Colonic mucosa (tissue), 4 donors: Measurements from ENCODE around the gene SPEM2. TPM values are rescaled to one million over a fixed set of nuclear protein-coding genes. Genes with fewer than 3 reads are reported as not detected.

Experiments used
- DNase-seq: peaks from one replicate; pipeline ENCODE4 v3.0.0-alpha.2; 2020
- H3K27ac ChIP-seq: fragments of 200-600 bp; one replicate; pipeline ENCODE4 v1.8.0; 2021
- H3K27me3 ChIP-seq: fragments of 200-600 bp; one replicate; pipeline ENCODE4 v1.8.0; 2021
- H3K36me3 ChIP-seq: fragments of 200-600 bp; one replicate; pipeline ENCODE4 v1.8.0; 2021
- H3K4me1 ChIP-seq: fragments of 200-600 bp; one replicate; pipeline ENCODE4 v1.8.0; 2021; ENCODE audit warnings: mild to moderate bottlenecking
- H3K4me3 ChIP-seq: fragments of 200-600 bp; one replicate; pipeline ENCODE4 v1.8.0; 2021
- H3K9ac ChIP-seq, 2 donors: one replicate each; pipeline ENCODE4 v1.7.0; 2013; ENCODE audit warnings: control low read depth in 2 of 2, low read depth in 2 of 2, low read length in 2 of 2
- H3K9me3 ChIP-seq: fragments of 200-600 bp; one replicate; pipeline ENCODE4 v1.8.0; 2021
- CTCF ChIP-seq: fragments of 200-600 bp; IDR thresholded peaks from one replicate; pipeline ENCODE4 v1.8.0; 2022; ENCODE audit warnings: antibody characterized with exemption, mild to moderate bottlenecking
- intact Hi-C: fragments of 100-400 bp; cut with DNase I; formaldehyde crosslinking; loops from one replicate; pipeline ENCODE4 v1.14.1; 2022
- total RNA-seq, 2 donors: library from RNA; stranded (reverse); fragmentation: NEBNext Ultra II Directional in 1 of 2; extraction: Animal tissue kit (Norgen Biotek cat#: 25700) in 1 of 2; gene quantifications; one replicate each; pipeline ENCODE4 v1.2.1, GENCODE V29; 2021
- donor health status: healthy.
- donor health status: DM: no; HTN: no; CAD: no.
- donor health status: DM: no; HTN: no; CAD: no.

SPEM2 gene
- total RNA-seq, 2 donors from 2014 or later: not detected

DNA sequence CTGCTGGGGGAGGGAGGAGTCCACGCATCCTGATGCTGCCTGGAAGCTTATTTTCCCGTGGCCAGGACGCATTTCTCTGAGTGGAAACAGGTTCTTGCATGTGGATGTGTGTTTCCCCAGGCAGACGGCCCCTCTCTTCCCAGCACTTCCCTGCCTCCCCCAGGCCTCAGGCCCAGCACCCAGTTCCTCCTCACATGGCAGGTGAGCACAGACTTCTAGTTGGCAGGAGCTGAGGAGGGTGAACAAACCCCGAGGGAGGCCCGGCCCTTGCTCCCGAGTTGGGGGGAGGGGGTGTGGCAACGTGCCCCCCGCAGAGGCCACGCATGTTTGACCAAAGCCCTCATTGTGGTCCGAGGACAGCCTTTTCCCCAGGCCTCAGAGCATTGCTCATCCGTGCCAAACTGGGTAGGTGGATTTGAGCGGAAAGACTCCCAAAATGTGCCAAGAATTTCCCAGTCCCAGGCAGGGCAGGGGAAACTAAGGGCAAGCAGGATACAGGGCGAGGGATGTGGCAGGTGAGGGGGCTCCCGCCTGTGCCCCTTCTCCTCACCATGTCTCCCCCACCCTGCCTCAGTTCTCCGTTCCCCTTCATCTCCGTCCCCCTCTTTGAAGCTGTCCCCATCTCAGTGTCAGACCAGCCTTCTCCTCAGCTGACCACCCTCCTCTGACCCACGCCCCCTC, 6.8 kb upstream of the SPEM2 start:
- Histone ChIP-seq H3K27ac (no peak overlapping the region), H3K9me3 (no peaks in the 10 kb centered on the region), H3K27me3 (no peaks in the 10 kb centered on the region), H3K4me1 (no peaks in the 10 kb centered on the region), H3K4me3 (no peak overlapping the region), H3K9ac (no peak overlapping the region), H3K36me3 (no peaks in the 10 kb centered on the region)
- DNase-seq: no peak
- no peak for TF ChIP-seq CTCF
- intact Hi-C loops: no loop called here

DNA sequence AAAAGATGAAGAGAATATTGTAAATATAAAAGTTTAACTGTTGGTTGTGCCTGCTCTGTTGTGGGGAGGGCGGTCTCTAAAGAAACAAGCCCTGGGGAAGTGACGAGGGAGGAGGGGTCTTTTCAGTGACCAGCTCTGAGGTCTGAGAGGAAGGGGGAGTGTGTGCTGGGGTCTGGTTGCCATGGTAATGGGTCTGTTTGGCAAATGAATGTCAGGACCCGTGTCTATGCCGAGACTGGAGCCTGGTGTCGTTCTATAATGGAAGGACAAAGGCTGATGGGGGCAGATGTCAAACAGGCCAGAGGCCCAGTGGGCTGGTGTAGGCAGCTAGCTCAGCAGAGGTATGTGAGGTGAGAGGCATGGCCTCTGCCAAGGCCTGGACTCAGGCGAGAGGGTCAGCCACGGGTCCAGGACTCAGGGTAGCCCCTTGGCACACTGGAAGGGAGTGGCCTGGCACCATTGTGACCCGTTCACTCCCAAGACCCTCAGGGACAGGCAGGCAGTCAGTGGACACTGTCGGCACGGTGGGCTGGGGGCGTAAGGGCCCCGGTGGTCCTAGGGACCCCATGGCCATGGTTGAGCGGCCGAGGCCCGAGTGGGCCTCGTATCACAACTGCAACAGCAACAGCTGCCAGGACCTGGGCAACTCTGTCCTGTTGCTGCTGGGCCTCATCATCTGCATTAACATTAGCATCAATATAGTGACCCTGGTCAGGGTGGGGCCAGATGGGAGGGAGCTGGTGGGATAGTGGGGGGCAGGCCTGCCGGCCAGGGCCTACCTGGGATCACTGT, 5.4 kb upstream of the SPEM2 start, which contains the start of gene SPEM1:
Gene SPEM1, plus strand, starts transcription at position 506 of the 792 bp plus-strand sequence. Its CDS starts 61 bp downstream, at position 567.
- no peaks in the 10 kb centered on the region for H3K36me3 ChIP-seq
- intact Hi-C loops: no loop called here
- no peaks in the 10 kb centered on the region for H3K27me3 ChIP-seq
- no peaks in the 10 kb centered on the region for H3K9me3 ChIP-seq
- TF ChIP-seq CTCF: no peak
- H3K27ac ChIP-seq: no peak within 1 kb of the TSS
- no peak within 1 kb of the TSS for H3K9ac ChIP-seq
- no peaks in the 10 kb centered on the region for H3K4me1 ChIP-seq
- no peak within 1 kb of the TSS for H3K4me3 ChIP-seq
- DNase-seq: no peak

DNA sequence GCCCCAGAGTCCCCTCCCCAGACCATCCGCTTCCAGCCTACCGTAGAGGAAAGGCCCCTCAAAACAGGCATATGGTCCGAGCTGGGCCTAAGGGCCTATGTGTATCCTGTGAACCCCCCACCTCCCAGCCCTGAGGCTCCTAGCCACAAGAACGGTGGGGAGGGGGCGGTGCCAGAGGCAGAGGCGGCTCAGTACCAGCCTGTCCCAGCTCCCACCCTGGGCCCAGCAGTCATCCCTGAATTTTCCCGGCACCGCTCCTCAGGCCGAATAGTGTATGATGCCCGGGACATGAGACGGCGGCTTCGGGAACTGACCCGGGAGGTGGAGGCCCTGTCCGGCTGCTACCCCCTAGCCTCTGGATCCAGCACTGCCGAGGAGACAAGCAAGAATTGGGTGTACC, 4.2 kb upstream of the SPEM2 start:
- intact Hi-C loops: no loop called here
- Histone ChIP-seq H3K27ac (no peak overlapping the region), H3K4me1 (no peaks in the 10 kb centered on the region), H3K36me3 (no peaks in the 10 kb centered on the region), H3K9me3 (no peaks in the 10 kb centered on the region), H3K4me3 (no peak overlapping the region), H3K27me3 (no peaks in the 10 kb centered on the region), H3K9ac (no peak overlapping the region)
- TF ChIP-seq CTCF: no peak
- DNase-seq: no peak

- Histone ChIP-seq H3K4me3 (no peak overlapping the region), H3K9me3 (no peaks in the 10 kb centered on the region), H3K27me3 (no peaks in the 10 kb centered on the region), H3K9ac (no peak overlapping the region), H3K36me3 (no peaks in the 10 kb centered on the region), H3K27ac (no peak overlapping the region), H3K4me1 (no peaks in the 10 kb centered on the region)
- intact Hi-C loops: no loop called here
- no peak for DNase-seq
- no peak for TF ChIP-seq CTCF
Measured at GRCh38 chr17:7423679-7424078, 1.7 kb upstream of the SPEM2 start.

- Histone ChIP-seq H3K27me3 (no peaks in the 10 kb centered on the region), H3K36me3 (no peaks in the 10 kb centered on the region), H3K4me3 (no peak overlapping the region), H3K9ac (no peak overlapping the region), H3K4me1 (no peaks in the 10 kb centered on the region), H3K9me3 (no peaks in the 10 kb centered on the region), H3K27ac (no peak overlapping the region)
- no peak for TF ChIP-seq CTCF
- no peak for DNase-seq
- intact Hi-C loops: no loop called here
Measured at GRCh38 chr17:7425756-7426155, 340 bp downstream of the SPEM2 start.
